Stimulated activated CD8-positive, alpha-beta memory T cell treated with anti-CD3 and anti-CD28 coated beads, Interleukin-15, amount 100 ng/mL, for 48 hours (primary cell): ENCODE results near the gene FRMD3.

Source experiments
- DNase-seq, 2 donors: peaks; one replicate each; pipeline ENCODE4 v3.0.0-alpha.2; 2020; ENCODE audit warnings: low read depth in 2 of 2

Gene FRMD3

DNA sequence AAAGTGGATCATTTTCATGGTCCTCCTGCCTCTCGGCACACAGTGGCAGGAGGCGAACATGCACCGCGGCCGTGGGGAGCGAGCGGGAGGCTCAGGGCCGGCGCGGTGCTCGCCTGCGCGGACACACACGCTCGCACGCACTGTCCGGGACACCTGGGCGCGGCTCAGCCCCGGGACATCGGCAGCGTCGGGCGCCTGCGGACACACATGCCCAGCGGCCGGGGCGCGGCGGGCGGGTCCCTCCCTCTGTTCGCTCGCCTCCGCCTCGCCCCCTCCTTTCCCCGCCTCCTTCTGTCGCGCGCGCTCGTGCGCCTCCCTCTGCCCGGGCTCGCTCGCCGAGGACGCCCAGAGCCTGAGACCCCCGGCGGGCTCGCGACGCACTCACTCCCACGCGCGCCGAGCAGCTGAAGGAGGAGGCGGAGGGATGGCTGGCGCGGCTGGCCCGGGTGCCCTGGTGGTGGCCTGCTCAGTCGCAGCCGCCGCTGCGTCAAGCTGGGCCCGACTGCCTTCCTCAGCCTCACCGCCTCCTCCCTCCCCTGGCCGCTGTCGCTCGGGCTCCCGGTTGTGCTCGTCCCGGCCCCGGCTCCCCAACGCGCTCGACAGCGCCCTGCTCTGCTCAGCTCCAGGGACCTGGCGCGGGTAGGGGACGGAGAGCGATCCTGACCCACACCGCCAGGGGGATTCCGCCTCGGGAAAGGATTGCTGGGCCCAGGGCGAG lies at the start of gene FRMD3:
Gene FRMD3, minus strand, starts transcription at position 230 of the 718 bp plus-strand sequence. Its CDS starts 170 bp downstream, at position 60.
- peak in 1 of 2 donors; percentile 10 for DNase-seq

- DNase-seq = no peak
Observed at GRCh38 chr9:83584995-83585394, 46.8 kb upstream of the FRMD3 start.

GRCh38 chr9:83583151-83584014 lies 45.2 kb upstream of the FRMD3 start:
- peak in 1 of 2 donors; percentile 3 for DNase-seq

GRCh38 chr9:83582029-83582428 lies 43.8 kb upstream of the FRMD3 start:
- no peak for DNase-seq

- no peak for DNase-seq
Observed at GRCh38 chr9:83574482-83574881, 36.3 kb upstream of the FRMD3 start.

DNA sequence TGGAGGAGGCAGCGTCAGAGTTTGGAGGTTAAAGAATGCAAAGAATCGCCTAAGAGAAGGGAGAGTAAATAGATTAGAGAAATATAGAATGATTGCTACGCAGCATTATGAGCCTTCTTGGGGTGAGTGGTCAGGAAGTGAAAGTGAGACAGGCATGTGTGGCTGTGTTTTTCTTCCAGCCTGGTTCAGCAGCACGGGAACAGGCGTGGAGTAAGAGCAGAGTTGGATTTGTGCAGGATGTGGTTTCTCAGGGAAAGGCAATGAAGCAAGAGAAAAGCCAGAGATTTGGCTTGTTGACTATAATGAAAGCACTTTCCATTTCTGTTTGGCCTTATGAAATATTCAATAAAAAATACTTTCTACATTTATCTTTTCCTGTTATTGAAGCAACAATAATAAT lies 34.3 kb upstream of the FRMD3 start:
- DNase-seq = no peak

DNA sequence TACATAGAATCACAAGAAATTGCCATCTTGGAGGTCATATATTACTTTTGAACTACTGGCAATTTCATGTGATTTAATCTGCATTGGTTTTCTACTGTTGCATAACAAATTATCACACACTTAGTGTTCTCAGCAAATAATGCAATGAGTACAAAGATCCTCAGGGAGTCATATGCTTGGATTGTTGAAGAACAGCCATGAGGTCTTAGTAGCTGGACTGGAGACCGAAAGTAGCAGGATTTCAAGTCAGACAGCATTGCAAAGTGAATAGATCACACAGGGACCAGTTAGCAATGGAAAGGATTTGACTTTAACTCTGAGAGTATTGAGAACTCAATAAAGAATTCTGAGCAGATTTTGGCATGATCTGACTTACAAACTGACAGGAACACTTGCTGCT lies 32.2 kb upstream of the FRMD3 start:
- no peak for DNase-seq

DNA sequence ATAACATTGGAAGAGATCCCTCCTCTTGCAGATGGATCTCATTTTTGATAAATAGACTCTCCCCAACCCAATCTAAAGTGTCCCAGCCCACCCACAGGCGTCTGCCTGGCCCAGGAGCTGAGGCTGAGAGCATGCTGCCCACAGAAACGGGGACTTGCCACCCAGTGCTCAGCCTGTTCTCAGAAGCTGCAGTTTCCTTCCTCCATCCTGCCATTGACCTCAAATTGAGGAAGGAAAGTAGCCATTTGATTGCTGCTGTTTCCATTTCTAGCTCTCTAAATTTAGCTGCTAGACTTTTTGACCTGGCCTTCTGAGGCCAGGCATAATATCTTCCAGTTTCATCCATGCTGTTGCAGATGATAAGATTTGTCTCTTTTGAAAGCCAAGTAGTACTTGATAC lies 31.1 kb upstream of the FRMD3 start:
- DNase-seq = no peak

DNA sequence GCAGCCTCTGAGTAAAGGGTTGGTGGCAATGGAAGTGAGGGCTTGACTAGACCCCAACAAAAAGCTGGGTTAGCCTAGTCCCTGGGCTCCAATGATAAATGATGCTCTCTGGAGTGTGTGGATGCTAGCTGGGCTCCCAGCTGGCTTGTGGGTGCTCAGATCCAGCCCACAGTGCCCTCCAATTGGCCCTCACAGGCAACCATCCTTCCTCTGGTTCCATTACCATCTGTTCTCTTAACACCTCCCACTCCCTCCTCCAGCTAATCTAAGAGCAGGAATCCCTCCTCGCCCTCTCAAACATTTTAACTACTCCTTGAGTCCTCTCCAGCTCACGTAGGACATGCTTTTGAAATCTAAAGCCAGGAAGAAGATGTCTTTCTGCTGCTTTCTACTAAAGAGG lies 25.2 kb upstream of the FRMD3 start:
- no peak for DNase-seq

GRCh38 chr9:83560169-83560826 lies 22.1 kb upstream of the FRMD3 start:
- no peak for DNase-seq

- no peak for DNase-seq
Observed at GRCh38 chr9:83557771-83558170, 19.6 kb upstream of the FRMD3 start.

- DNase-seq = no peak
Observed at GRCh38 chr9:83557317-83557716, 19.1 kb upstream of the FRMD3 start.

DNA sequence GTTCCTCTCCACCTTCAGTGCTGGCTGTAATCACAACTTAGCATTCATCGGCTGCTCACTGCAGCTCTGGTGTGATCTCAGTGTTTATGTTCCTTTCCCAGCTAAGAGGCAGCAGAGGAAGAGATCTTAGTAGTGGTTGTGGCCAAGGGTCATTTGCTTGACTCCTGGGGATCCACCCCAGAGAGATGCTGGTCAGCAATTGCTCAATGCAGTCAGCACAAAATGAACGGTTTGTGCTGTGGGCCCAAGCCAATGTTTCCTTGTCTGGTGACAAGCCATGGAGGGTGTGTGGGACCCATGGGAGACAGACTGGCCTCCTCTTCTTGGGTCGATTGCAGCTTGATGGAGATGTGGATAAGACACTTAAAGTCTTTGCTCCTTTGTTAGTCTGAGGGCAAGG lies 16.1 kb upstream of the FRMD3 start:
- DNase-seq = no peak

DNA sequence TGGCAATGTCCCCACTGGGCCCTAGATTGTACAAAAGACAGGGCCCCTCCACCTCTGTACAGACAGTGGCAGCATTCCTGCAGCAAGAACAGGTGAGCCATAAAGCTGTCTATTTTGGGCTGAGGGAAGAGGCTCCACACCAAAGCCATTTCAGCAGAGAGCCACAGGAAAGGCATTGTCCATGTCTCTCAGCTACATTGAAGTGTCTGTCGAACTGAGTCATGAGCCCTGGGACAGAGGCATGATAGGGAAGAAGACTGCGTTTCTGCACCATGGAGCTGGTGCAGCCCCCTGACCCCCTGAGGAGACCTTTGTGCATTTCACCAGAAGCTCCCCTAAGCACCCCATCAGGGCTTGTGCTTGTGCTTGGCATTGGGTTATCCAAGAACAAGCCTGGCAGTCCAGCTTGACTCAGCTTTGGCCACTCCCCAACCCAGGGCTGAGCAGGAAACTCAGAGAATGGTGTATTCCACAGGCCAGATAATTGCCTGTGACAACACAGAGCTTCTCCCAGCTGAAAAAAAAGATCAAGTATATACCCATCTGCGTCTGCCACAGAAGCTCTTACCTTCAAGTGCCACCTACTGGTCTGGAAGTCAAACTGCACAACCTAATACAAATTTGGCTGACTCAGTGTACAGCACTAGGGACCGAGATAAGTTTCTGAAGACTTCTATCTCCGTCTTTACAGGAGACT lies 5.9 kb upstream of the FRMD3 start:
- DNase-seq = no peak

DNA sequence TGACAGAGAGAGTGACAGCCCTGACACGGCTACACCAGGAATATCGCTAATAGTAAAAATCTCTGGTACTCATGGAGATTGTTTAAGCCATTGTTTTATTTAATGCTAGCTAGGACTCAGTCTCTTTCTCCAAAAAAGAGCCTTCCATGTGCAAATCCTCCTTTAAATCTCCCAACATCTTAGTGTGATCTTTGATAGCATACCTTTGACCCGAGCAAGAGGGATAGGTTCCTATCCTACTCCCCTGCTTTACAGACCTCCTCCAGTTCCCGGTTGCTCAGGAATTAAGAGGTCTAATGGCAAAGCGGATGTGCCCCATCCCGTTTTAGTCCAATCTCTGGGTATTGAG lies 663 bp upstream of the FRMD3 start:
- DNase-seq = no peak

DNA sequence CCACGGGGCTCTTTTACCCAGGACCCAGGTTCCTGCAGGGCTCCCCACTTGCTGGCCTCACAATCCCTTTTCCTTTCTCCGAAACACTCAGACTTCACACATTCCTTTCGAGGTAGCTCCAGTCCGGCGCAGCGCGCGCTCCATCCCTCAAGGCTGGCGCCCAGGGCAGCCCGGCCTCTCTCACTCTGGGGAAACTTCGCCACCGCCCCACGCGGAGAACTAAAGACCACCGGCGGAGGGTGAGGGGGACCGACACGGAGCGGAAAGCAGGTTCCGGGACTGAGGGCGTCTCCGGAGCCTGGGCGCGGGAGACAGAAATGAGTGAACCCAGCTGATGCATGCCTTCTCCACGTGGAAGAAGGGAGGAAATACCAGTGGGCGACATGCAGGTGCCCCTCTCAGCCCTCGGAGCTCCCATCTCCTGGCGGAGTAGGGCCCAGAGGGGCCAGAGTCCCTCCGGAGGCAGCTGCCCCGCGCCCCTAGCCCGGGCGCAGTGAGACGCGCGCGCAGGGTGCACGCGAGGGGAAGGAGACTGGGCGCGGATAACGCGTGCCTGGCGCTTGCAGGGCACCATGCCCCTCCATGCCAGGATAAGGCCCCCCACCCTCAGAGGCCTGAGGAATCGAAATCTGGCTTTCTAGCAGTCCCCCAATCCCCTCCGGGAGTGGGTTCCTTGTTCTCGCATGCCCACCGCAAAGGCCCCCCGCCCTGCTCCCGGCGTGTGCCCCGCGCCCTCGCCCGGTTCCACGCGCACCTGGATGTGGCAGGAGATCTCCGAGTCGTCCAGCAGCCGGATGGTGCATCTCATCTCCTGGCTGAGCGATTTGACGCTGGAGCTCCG lies 650 bp downstream of the FRMD3 start:
- no peak for DNase-seq

- DNase-seq = no peak
Observed at GRCh38 chr9:83536332-83536731, 1.9 kb downstream of the FRMD3 start.

- no peak for DNase-seq
Observed at GRCh38 chr9:83535736-83536135, 2.5 kb downstream of the FRMD3 start.

DNA sequence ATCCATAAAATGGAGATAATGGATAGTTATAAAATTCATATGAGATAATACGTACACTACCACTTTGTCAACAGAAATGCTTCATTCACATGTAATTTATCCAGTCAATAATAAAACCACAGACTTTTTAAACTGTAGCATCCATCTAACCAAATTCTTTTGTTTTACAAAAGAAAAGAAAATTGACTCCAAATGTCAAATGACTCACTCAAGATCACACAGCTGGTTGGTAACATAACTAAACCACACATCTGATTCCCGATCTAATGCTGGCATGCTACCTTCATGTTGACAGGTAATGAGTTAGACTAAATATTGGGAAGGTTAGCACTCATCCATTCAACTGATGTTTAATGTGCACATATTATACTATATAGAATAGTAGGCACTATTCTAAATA lies 4.9 kb downstream of the FRMD3 start:
- no peak for DNase-seq

GRCh38 chr9:83526901-83527300 lies 11.3 kb downstream of the FRMD3 start:
- no peak for DNase-seq

- no peak for DNase-seq
Observed at GRCh38 chr9:83526211-83526610, 12.0 kb downstream of the FRMD3 start.
